Measurements from ENCODE around the gene DDX51. TPM values are rescaled to one million over a fixed set of nuclear protein-coding genes. Genes with fewer than 3 reads are reported as not detected.

DDX51 gene
- total and polyA plus RNA-seq, 2 of the 4 experiments (the other 2 are of a cell fraction) = 3.8 to 14.5 TPM

DNA sequence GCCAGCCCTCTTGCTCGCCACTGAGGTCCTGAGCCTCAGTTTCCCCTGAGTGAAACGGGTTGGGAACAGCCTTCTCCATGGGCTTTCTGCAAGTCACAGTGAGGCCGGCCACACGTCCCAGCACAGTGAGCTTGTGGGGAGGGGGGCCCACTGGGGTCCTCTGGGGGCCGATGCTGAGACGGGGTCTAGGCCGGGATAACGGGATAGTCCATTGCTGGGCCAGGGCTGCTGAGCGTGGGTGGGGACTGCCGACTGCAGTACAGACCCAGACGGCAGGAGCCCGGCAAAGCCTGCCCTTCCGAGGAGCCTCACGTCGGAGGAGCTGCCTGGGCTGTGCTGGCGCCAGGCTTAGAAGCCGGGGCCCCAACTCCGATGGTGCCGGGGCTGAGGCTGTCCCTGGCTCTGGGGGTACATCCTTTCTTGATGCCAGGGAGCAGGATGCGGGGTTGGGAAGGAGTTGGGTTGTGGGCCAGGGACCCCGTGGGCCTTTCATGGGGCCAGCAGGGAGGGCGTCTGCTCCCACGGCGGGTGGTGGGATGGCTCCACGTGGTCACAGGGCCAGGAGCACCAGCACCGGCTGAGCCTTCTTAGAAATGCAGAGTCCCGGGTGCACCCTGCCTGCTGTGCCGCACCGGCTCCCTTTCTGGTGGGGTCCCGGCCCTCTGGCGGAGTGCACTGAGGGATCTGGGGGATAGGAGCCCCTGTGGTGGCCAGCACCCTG lies 24.4 kb upstream of the DDX51 start:
- H3K4me3 ChIP-seq (ENCODE audit: insufficient read depth, low read depth, low read length) = no peak overlapping the region
- no peak overlapping the region for H4K91ac ChIP-seq (ENCODE audit: insufficient read depth, low read depth, low read length)
- H4K5ac ChIP-seq (ENCODE audit: low read depth, low read length) = no peak overlapping the region
- H4K20me1 ChIP-seq (ENCODE audit: insufficient read depth, low read length) = no peaks in the 10 kb centered on the region; the same call in 1 of the 2 replicates
- TF ChIP-seq FOS (IDR thresholded peaks at IDR 0.05; ENCODE audit: low read depth, low read length) = no peak
- TF ChIP-seq MAZ (IDR thresholded peaks at IDR 0.05; ENCODE audit: borderline replicate concordance, low read depth, low read length) = no peak
- no peak for TF ChIP-seq CHD1 (IDR thresholded peaks at IDR 0.05; ENCODE audit: low read depth, low read length)
- TF ChIP-seq POLR2A (IDR thresholded peaks at IDR 0.05; ENCODE audit: low read depth, low read length) = no peak
- no peak for TF ChIP-seq RFX5 (IDR thresholded peaks at IDR 0.05; ENCODE audit: low read depth, low read length)
- TF ChIP-seq, protein P1, sequence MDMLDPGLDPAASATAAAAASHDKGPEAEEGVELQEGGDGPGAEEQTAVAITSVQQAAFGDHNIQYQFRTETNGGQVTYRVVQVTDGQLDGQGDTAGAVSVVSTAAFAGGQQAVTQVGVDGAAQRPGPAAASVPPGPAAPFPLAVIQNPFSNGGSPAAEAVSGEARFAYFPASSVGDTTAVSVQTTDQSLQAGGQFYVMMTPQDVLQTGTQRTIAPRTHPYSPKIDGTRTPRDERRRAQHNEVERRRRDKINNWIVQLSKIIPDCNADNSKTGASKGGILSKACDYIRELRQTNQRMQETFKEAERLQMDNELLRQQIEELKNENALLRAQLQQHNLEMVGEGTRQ (IDR thresholded peaks at IDR 0.05; ENCODE audit: low read depth, low read length) = no peak
- TF ChIP-seq RCOR1 (IDR thresholded peaks at IDR 0.05; ENCODE audit: insufficient replicate concordance, low read length) = no peak
- TF ChIP-seq MAFK (IDR thresholded peaks at IDR 0.05; ENCODE audit: low read depth, low read length) = no peak
- no peak for TF ChIP-seq SMC3 (IDR thresholded peaks at IDR 0.05; ENCODE audit: low read depth, low read length)
- TF ChIP-seq, protein P2, sequence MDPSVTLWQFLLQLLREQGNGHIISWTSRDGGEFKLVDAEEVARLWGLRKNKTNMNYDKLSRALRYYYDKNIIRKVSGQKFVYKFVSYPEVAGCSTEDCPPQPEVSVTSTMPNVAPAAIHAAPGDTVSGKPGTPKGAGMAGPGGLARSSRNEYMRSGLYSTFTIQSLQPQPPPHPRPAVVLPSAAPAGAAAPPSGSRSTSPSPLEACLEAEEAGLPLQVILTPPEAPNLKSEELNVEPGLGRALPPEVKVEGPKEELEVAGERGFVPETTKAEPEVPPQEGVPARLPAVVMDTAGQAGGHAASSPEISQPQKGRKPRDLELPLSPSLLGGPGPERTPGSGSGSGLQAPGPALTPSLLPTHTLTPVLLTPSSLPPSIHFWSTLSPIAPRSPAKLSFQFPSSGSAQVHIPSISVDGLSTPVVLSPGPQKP (IDR thresholded peaks at IDR 0.05; ENCODE audit: borderline replicate concordance, low read depth, low read length) = no peak
- TF ChIP-seq NFE2L2 (IDR thresholded peaks at IDR 0.05; ENCODE audit: low read depth, low read length) = no peak
- TF ChIP-seq MXI1 (IDR thresholded peaks at IDR 0.05; ENCODE audit: borderline replicate concordance, low read depth, low read length) = no peak
- TF ChIP-seq CEBPB (IDR thresholded peaks at IDR 0.05; ENCODE audit: low read depth, low read length) = no peak
- TF ChIP-seq BHLHE40 (IDR thresholded peaks at IDR 0.05; ENCODE audit: low read depth, low read length) = no peak
- TF ChIP-seq RAD21 (IDR thresholded peaks at IDR 0.05; ENCODE audit: low read length) = no peak
- TF ChIP-seq, protein P3, sequence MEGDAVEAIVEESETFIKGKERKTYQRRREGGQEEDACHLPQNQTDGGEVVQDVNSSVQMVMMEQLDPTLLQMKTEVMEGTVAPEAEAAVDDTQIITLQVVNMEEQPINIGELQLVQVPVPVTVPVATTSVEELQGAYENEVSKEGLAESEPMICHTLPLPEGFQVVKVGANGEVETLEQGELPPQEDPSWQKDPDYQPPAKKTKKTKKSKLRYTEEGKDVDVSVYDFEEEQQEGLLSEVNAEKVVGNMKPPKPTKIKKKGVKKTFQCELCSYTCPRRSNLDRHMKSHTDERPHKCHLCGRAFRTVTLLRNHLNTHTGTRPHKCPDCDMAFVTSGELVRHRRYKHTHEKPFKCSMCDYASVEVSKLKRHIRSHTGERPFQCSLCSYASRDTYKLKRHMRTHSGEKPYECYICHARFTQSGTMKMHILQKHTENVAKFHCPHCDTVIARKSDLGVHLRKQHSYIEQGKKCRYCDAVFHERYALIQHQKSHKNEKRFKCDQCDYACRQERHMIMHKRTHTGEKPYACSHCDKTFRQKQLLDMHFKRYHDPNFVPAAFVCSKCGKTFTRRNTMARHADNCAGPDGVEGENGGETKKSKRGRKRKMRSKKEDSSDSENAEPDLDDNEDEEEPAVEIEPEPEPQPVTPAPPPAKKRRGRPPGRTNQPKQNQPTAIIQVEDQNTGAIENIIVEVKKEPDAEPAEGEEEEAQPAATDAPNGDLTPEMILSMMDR (conservative IDR thresholded peaks at IDR 0.05; ENCODE audit: low read depth, low read length) = no peak
- no peaks in the 10 kb centered on the region for H3K79me1 ChIP-seq (ENCODE audit: low read depth in 1 of 2, low read length in 2 of 2)
- H2BK120ac ChIP-seq (ENCODE audit: low read depth, low read length) = no peak overlapping the region
- H3K36me3 ChIP-seq (ENCODE audit: control insufficient read depth, insufficient read depth, low read length) = no peaks in the 10 kb centered on the region
- DNase-seq = no peak
- H4K8ac ChIP-seq (ENCODE audit: low read depth in 2 of 2, low read length in 2 of 2) = no peak overlapping the region
- H3K23ac ChIP-seq (ENCODE audit: low read depth, low read length) = no peak overlapping the region
- no peak overlapping the region for H3K27ac ChIP-seq (ENCODE audit: insufficient read depth, low read length)
- H3K56ac ChIP-seq (ENCODE audit: extremely low read depth, insufficient read depth, low read length) = no peak overlapping the region
- peaks cover 8% of the 10 kb centered on the region; the same call in 1 of the 2 replicates for H3K4me1 ChIP-seq (ENCODE audit: control insufficient read depth, insufficient read depth, low read length)
- no TSS peak for BruUV-seq (replicated peaks)
- no peak overlapping the region for H2BK5ac ChIP-seq (ENCODE audit: low read depth, low read length, poor library complexity, severe bottlenecking)
- no peak overlapping the region for H3K9ac ChIP-seq (ENCODE audit: low read depth, low read length)
- no peaks in the 10 kb centered on the region for H3K9me3 ChIP-seq (ENCODE audit: control insufficient read depth, insufficient read depth, low read length)
- no peak overlapping the region for H3K18ac ChIP-seq (ENCODE audit: low read depth, low read length)
- WGBS, 2 experiments (ENCODE audit: extremely low coverage in 2 of 2, insufficient read length in 1 of 2) = 78% methylated on average over 10 of the region's 31 CpGs; no CpG with 5 or more reads in 1 of the 2 experiments
- intact Hi-C loops (cut with micrococcal nuclease) = no loop called here
- no peak overlapping the region for H3K4me2 ChIP-seq (ENCODE audit: low read depth, low read length)
- dilution Hi-C loops (cut with HindIII; ENCODE audit: low sequenced_read_pairs, unreplicated experiment) = no loop called here
- ATAC-seq (ENCODE audit: low read depth) = no peak
- no peak overlapping the region for H2BK20ac ChIP-seq (ENCODE audit: low read depth, low read length)
- in situ Hi-C loops (cut with MboI; ENCODE audit: low sequenced_read_pairs) = no loop called here
- no peak overlapping the region for H2AFZ ChIP-seq (replicated peaks; ENCODE audit: low read length, poor library complexity)
- peaks cover 32% of the 10 kb centered on the region; the same call in 1 of the 2 replicates for H3K27me3 ChIP-seq (ENCODE audit: control insufficient read depth, insufficient read depth, low read length)
- H2AK9ac ChIP-seq (replicated peaks; ENCODE audit: low read depth, low read length, poor library complexity) = no peak overlapping the region
- POLR2A ChIA-PET (ENCODE audit: unreplicated experiment) = no interaction called here
- no peak overlapping the region for H2BK15ac ChIP-seq (ENCODE audit: low read depth, low read length)
- H3K4ac ChIP-seq (ENCODE audit: low read depth, low read length) = no peak overlapping the region
- H3K14ac ChIP-seq (replicated peaks; ENCODE audit: low read depth, low read length) = no peak overlapping the region
- no peak overlapping the region for H2AK5ac ChIP-seq (ENCODE audit: low read depth, low read length)
- CTCF ChIA-PET = no interaction called here
- H3K9me1 ChIP-seq (ENCODE audit: insufficient read depth, low read length) = no peaks in the 10 kb centered on the region; the same call in 1 of the 2 replicates
